Neuronal stem cell (in vitro differentiated cells): ENCODE results near the gene TXN2.

Source experiments
- DNase-seq: peaks from one replicate; pipeline ENCODE4 v3.0.0-alpha.2; 2013; ENCODE audit warnings: low spot score
- H2AFZ ChIP-seq: one replicate; pipeline ENCODE4 v1.6.1; 2013; ENCODE audit warnings: mild to moderate bottlenecking, low read length, inconsistent platforms
- H2AK5ac ChIP-seq: 2 replicates; pipeline ENCODE4 v1.6.1; 2013; ENCODE audit warnings: low read depth, mild to moderate bottlenecking, inconsistent platforms, low read length, moderate library complexity, mixed read lengths
- H2BK120ac ChIP-seq: 2 replicates; pipeline ENCODE4 v1.6.1; 2013; ENCODE audit warnings: low read depth, mild to moderate bottlenecking, inconsistent platforms, low read length, moderate library complexity, mixed read lengths
- H2BK12ac ChIP-seq: one replicate; pipeline ENCODE4 v1.6.1; 2013; ENCODE audit warnings: low read length, inconsistent platforms
- H2BK15ac ChIP-seq: 2 replicates; pipeline ENCODE4 v1.6.1; 2013; ENCODE audit warnings: mild to moderate bottlenecking, low read length, inconsistent platforms, mixed read lengths
- H2BK5ac ChIP-seq: one replicate; pipeline ENCODE4 v1.6.1; 2013; ENCODE audit warnings: inconsistent platforms, mild to moderate bottlenecking, low read length, moderate library complexity
- H3K14ac ChIP-seq: one replicate; pipeline ENCODE4 v1.6.1; 2013; ENCODE audit warnings: low read length, inconsistent platforms
- H3K18ac ChIP-seq: 2 replicates; pipeline ENCODE4 v1.6.1; 2013; ENCODE audit warnings: low read length, inconsistent platforms
- H3K23ac ChIP-seq: 2 replicates; pipeline ENCODE4 v1.6.1; 2013; ENCODE audit warnings: low read depth, mild to moderate bottlenecking, mixed read lengths, low read length, inconsistent platforms; ENCODE audit not compliant: poor library complexity
- H3K27ac ChIP-seq: replicated peaks from 3 replicates; pipeline ENCODE4 v1.5.1; 2013; ENCODE audit warnings: low read length, inconsistent platforms
- H3K27me3 ChIP-seq, 3 experiments: 2 replicates each; pipeline ENCODE4 v1.6.1; 2013; ENCODE audit warnings: low read length in 3 of 3, mild to moderate bottlenecking in 2 of 3, inconsistent platforms in 1 of 3, low read depth in 1 of 3, mixed read lengths in 1 of 3, moderate library complexity in 1 of 3; ENCODE audit not compliant: control insufficient read depth in 3 of 3, insufficient read depth in 3 of 3
- H3K36me3 ChIP-seq, 2 donors: replicated peaks in 1 of 2; 2 replicates each; pipeline ENCODE4 v1.6.1; 2013; ENCODE audit warnings: low read length in 2 of 2; ENCODE audit not compliant: control insufficient read depth in 2 of 2, insufficient read depth in 2 of 2
- H3K4ac ChIP-seq: 2 replicates; pipeline ENCODE4 v1.6.1; 2013; ENCODE audit warnings: inconsistent platforms, mild to moderate bottlenecking, low read length, moderate library complexity
- H3K4me1 ChIP-seq, 2 donors: 1 replicate in 1 of 2; 2 replicates in 1 of 2; pipeline ENCODE4 v1.6.1; 2013; ENCODE audit warnings: low read length in 2 of 2, low read depth in 1 of 2; ENCODE audit not compliant: control insufficient read depth in 2 of 2, insufficient read depth in 1 of 2
- H3K4me2 ChIP-seq: one replicate; pipeline ENCODE4 v1.6.1; 2013; ENCODE audit warnings: mild to moderate bottlenecking, low read length, inconsistent platforms; ENCODE audit not compliant: insufficient read depth, poor library complexity, severe bottlenecking
- H3K4me3 ChIP-seq, 2 donors: 2 replicates each; pipeline ENCODE4 v1.5.1; 2013; ENCODE audit warnings: low read length in 2 of 2, mild to moderate bottlenecking in 2 of 2, inconsistent platforms in 1 of 2, moderate library complexity in 1 of 2
- H3K79me1 ChIP-seq: one replicate; pipeline ENCODE4 v1.6.1; 2013; ENCODE audit warnings: low read depth, mild to moderate bottlenecking, inconsistent platforms, low read length, moderate library complexity
- H3K9ac ChIP-seq: one replicate; pipeline ENCODE4 v1.6.1; 2013; ENCODE audit warnings: mild to moderate bottlenecking, low read depth, low read length, inconsistent platforms; ENCODE audit not compliant: poor library complexity
- H3K9me3 ChIP-seq, 2 donors: replicated peaks in 1 of 2; 2 replicates each; pipeline versions ENCODE3 to v1.6.1; 2013; ENCODE audit warnings: low read length in 2 of 2, mild to moderate bottlenecking in 2 of 2, inconsistent platforms in 1 of 2, low read depth in 1 of 2, mixed read lengths in 1 of 2, moderate library complexity in 1 of 2; ENCODE audit not compliant: control insufficient read depth in 2 of 2, insufficient read depth in 1 of 2
- H4K8ac ChIP-seq: one replicate; pipeline ENCODE4 v1.6.1; 2013; ENCODE audit warnings: low read depth, mild to moderate bottlenecking, inconsistent platforms, low read length, moderate library complexity
- H4K91ac ChIP-seq: one replicate; pipeline ENCODE4 v1.6.1; 2013; ENCODE audit warnings: low read length, low read depth, mild to moderate bottlenecking, inconsistent platforms; ENCODE audit not compliant: poor library complexity
- WGBS, 2 donors: extraction: QIAGEN DNeasy Blood & Tissue Kit; methylation state at CpG; one replicate each; pipeline ENCODE4 v1.1.7; 2013; ENCODE audit warnings: missing lambda C conversion rate in 2 of 2, mixed read lengths in 1 of 2; ENCODE audit not compliant: insufficient read length in 2 of 2, insufficient replicate concordance in 1 of 2; ENCODE audit errors: extremely low coverage in 2 of 2; 5-methylcytosine and 5-hydroxymethylcytosine counted together

The TXN2 gene

DNA sequence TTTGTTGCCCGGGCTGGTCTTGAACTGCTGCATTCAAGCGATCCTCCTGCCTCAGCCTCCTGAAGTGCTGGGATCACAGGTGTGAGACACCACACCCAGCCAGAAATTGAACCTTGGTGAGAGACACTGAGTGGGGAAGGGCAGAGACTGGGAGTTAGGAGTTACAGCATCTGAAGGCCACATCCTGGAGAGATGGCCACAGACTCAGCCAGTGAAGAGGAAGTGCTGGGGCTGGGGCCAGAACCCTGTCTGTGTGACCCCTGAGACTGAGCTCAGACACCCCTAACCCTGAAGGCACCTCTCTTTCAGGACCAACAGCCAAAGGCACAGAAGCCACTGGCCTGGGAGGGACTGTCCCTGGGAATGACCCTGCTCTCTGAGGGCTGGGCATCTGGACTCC lies 33.8 kb downstream of the TXN2 start:
- H3K4me3 ChIP-seq: no peak overlapping the region
- no peak overlapping the region for H2BK12ac ChIP-seq
- H2AK5ac ChIP-seq: no peak overlapping the region
- H3K4me2 ChIP-seq: no peak overlapping the region
- no peak overlapping the region for H4K91ac ChIP-seq
- peak overlapping the region; percentile 35 for H2AFZ ChIP-seq
- H3K27me3 ChIP-seq: no peaks in the 10 kb centered on the region
- H3K14ac ChIP-seq: no peak overlapping the region
- H3K27ac ChIP-seq: no peak overlapping the region
- H3K36me3 ChIP-seq: no peaks in the 10 kb centered on the region
- no peak for DNase-seq
- no peak overlapping the region for H4K8ac ChIP-seq
- H3K18ac ChIP-seq: no peak overlapping the region
- H3K4ac ChIP-seq: no peak overlapping the region
- WGBS, 2 donors: no CpG with 5 or more reads among the region's 2 CpGs
- H3K9ac ChIP-seq: no peak overlapping the region
- H3K9me3 ChIP-seq: peaks cover 0 to 5% of the 10 kb centered on the region in 2 donors
- no peak overlapping the region for H2BK5ac ChIP-seq
- H2BK15ac ChIP-seq: no peak overlapping the region
- H3K79me1 ChIP-seq: no peaks in the 10 kb centered on the region
- peaks cover 4 to 11% of the 10 kb centered on the region in 2 donors for H3K4me1 ChIP-seq
- no peak overlapping the region for H2BK120ac ChIP-seq
- H3K23ac ChIP-seq: no peak overlapping the region

DNA sequence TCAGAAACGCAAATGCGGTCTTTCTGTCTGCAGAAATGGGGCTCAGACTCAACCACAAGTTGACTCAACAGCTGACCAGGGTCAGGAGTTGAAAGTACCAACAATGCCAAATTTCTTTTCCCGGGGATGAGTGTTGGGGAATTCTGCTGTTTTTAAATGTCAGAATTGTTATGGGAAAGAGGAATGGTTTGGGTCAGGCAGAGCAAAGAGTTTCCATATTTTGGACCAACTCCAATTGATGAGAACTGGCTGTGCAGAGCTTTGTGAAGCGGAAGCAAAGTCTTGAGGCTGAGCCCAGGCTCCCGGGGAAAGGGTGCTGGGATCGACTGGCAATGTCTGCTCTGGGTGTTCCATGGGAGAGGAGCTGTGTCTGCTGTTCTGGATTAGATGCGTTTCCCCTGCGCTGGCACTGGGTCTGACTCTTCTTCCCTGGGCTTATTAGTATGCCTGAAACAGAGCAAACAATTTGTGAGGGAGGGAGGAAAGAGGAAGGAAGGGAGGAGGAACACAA lies 36.2 kb downstream of the TXN2 start:
- no peaks in the 10 kb centered on the region for H3K36me3 ChIP-seq
- H4K8ac ChIP-seq: no peak overlapping the region
- no peak overlapping the region for H3K23ac ChIP-seq
- H2BK15ac ChIP-seq: no peak overlapping the region
- peaks cover 2 to 3% of the 10 kb centered on the region in 2 donors for H3K4me1 ChIP-seq
- no peaks in the 10 kb centered on the region for H3K79me1 ChIP-seq
- peaks cover 0 to 5% of the 10 kb centered on the region in 2 donors for H3K9me3 ChIP-seq
- H3K4me3 ChIP-seq: no peak overlapping the region
- H3K4ac ChIP-seq: no peak overlapping the region
- H2BK120ac ChIP-seq: no peak overlapping the region
- no CpG with 5 or more reads among the region's 8 CpGs for WGBS, 2 donors
- H3K18ac ChIP-seq: no peak overlapping the region
- H2BK12ac ChIP-seq: no peak overlapping the region
- no peak overlapping the region for H4K91ac ChIP-seq
- no peak overlapping the region for H3K14ac ChIP-seq
- no peak overlapping the region for H2BK5ac ChIP-seq
- DNase-seq: no peak
- no peak overlapping the region for H3K9ac ChIP-seq
- H3K27me3 ChIP-seq: no peaks in the 10 kb centered on the region
- no peak overlapping the region for H3K4me2 ChIP-seq
- no peak overlapping the region for H3K27ac ChIP-seq
- no peak overlapping the region for H2AK5ac ChIP-seq
- peak overlapping the region; percentile 27 for H2AFZ ChIP-seq

DNA sequence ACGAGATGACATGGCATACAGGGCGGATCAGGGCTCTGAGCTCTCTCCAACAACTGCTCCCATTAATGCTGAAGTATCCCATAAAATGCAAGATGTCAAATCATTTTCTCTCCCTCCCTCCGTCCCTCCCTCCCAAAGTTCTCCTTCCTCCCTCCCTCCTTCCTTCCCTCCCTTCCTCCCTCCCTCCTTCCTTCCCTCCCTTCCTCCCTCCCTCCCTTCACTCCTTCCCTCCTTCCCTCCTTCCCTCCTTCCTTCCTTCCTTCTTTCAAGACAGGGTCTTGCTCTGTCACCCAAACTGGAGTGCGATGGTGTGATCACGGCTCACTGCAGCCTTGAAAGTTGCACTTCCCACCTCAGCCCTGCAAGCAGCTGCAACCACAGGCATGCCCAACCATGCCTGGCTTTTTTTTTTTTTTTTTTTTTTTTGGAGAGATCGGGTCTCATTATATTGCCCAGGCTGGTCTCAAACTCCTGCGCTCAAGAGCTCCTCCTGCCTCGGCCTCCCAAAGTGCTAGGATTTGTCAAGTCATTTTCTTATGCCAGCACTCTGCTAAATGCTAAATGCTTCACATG lies 38.2 kb downstream of the TXN2 start:
- H2AFZ ChIP-seq: peak overlapping the region; percentile 12
- DNase-seq: no peak

DNA sequence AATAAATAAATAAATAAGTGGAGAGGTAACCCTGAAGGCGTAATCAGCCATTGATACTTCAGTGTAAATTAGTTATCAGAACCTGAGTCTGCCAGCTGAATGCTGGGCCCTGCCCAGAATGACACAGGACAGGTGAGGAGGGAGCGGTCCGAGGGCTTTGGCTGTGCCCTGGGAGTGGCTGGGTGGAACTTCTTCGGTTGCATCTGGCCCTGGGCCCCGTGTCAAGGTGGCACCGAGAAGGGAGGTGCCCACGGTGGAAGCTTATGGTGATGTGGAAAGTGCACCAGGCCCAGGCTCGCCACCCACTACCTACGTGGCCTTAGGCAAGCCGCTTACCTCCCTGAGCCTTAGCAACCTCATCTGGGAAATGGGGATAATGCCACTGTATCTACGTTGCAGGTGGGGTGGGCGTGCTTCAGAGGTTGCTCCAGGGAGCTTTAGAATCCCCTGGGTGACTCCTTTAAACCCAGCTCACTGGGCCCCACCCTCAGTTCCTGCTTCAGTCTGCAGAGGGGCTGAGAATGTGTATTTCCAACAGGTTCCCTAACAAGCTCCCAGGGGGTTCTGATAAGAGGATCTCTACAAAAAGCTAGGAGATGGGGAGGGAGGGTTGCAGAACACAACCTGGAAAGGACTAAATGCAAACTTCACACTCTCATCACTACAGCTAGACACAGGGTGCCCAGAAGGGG lies 38.8 kb downstream of the TXN2 start:
- no peak for DNase-seq
- H3K4me3 ChIP-seq: no peak overlapping the region
- peak overlapping the region; percentile 94 for H2BK12ac ChIP-seq

More for the DNA sequence above, 38.2 kb downstream of the TXN2 start:
- Histone ChIP-seq H3K18ac (peak overlapping the region; percentile 2), H3K9me3 (peaks cover 0 to 5% of the 10 kb centered on the region in 2 donors), H3K4me1 (peaks cover 0 to 2% of the 10 kb centered on the region in 2 donors), H4K91ac (no peak overlapping the region), H2BK5ac (no peak overlapping the region), H2BK15ac (no peak overlapping the region), H3K4ac (no peak overlapping the region), H3K14ac (no peak overlapping the region), H2AK5ac (peak overlapping the region; percentile 7), H3K4me2 (no peak overlapping the region), H4K8ac (no peak overlapping the region), H3K27ac (no peak overlapping the region), H3K9ac (no peak overlapping the region), H3K4me3 (no peak overlapping the region), H2BK12ac (no peak overlapping the region), H3K23ac (no peak overlapping the region), H2BK120ac (no peak overlapping the region), H3K27me3 (no peaks in the 10 kb centered on the region), H3K36me3 (no peaks in the 10 kb centered on the region), H3K79me1 (no peaks in the 10 kb centered on the region)
- WGBS, 2 donors: 100% methylated on average over 1 of the region's 8 CpGs; no CpG with 5 or more reads in 1 of the 2 donors

More for the DNA sequence above, 38.8 kb downstream of the TXN2 start:
- Histone ChIP-seq H2BK5ac (no peak overlapping the region), H3K14ac (peak overlapping the region; percentile 71), H2BK120ac (peak overlapping the region; percentile 61), H3K4ac (peak overlapping the region; percentile 37), H4K8ac (peak overlapping the region; percentile 43), H3K4me2 (no peak overlapping the region), H3K36me3 (no peaks in the 10 kb centered on the region), H3K9ac (no peak overlapping the region), H3K27ac (no peak overlapping the region), H4K91ac (peak overlapping the region; percentile 72), H3K79me1 (no peaks in the 10 kb centered on the region), H3K9me3 (peaks cover 0 to 5% of the 10 kb centered on the region in 2 donors), H3K27me3 (no peaks in the 10 kb centered on the region), H2AFZ (peak overlapping the region; percentile 12), H2AK5ac (peak overlapping the region; percentile 92), H3K23ac (no peak overlapping the region), H3K18ac (peak overlapping the region; percentile 28), H3K4me1 (peaks cover 0 to 2% of the 10 kb centered on the region in 2 donors), H2BK15ac (peak overlapping the region; percentile 67)
- WGBS, 2 donors: no CpG with 5 or more reads among the region's 12 CpGs
